ENCODE results near the gene MTFR2. TPM values are rescaled to one million over a fixed set of nuclear protein-coding genes. Genes with fewer than 3 reads are reported as not detected.

Gene MTFR2
- total and polyA plus RNA-seq, 4 donors, result 0.08 to 3.6 (median 0.21) TPM

DNA sequence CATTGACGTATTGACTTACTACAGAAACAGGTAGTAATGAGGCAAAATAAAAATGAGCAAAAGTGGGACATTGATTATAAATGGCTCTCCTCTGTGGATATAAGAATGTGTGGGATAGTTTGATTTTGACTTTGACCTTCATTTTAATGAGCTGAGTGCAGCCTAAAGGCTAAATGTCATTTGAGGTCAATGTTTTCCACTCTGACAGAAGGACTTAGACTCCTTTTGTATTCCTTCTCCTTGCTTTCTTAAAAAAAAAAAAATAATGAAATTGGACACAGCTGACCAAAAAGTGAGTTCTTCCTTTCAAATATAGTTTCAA, 68.6 kb downstream of the MTFR2 start (continued):
- TF ChIP-seq, protein P1, sequence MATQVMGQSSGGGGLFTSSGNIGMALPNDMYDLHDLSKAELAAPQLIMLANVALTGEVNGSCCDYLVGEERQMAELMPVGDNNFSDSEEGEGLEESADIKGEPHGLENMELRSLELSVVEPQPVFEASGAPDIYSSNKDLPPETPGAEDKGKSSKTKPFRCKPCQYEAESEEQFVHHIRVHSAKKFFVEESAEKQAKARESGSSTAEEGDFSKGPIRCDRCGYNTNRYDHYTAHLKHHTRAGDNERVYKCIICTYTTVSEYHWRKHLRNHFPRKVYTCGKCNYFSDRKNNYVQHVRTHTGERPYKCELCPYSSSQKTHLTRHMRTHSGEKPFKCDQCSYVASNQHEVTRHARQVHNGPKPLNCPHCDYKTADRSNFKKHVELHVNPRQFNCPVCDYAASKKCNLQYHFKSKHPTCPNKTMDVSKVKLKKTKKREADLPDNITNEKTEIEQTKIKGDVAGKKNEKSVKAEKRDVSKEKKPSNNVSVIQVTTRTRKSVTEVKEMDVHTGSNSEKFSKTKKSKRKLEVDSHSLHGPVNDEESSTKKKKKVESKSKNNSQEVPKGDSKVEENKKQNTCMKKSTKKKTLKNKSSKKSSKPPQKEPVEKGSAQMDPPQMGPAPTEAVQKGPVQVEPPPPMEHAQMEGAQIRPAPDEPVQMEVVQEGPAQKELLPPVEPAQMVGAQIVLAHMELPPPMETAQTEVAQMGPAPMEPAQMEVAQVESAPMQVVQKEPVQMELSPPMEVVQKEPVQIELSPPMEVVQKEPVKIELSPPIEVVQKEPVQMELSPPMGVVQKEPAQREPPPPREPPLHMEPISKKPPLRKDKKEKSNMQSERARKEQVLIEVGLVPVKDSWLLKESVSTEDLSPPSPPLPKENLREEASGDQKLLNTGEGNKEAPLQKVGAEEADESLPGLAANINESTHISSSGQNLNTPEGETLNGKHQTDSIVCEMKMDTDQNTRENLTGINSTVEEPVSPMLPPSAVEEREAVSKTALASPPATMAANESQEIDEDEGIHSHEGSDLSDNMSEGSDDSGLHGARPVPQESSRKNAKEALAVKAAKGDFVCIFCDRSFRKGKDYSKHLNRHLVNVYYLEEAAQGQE (IDR thresholded peaks at IDR 0.05), result no peak
- TF ChIP-seq EGR1 (IDR thresholded peaks at IDR 0.05; ENCODE audit: low read depth in 2 of 2), result no peak
- TF ChIP-seq, protein P2, sequence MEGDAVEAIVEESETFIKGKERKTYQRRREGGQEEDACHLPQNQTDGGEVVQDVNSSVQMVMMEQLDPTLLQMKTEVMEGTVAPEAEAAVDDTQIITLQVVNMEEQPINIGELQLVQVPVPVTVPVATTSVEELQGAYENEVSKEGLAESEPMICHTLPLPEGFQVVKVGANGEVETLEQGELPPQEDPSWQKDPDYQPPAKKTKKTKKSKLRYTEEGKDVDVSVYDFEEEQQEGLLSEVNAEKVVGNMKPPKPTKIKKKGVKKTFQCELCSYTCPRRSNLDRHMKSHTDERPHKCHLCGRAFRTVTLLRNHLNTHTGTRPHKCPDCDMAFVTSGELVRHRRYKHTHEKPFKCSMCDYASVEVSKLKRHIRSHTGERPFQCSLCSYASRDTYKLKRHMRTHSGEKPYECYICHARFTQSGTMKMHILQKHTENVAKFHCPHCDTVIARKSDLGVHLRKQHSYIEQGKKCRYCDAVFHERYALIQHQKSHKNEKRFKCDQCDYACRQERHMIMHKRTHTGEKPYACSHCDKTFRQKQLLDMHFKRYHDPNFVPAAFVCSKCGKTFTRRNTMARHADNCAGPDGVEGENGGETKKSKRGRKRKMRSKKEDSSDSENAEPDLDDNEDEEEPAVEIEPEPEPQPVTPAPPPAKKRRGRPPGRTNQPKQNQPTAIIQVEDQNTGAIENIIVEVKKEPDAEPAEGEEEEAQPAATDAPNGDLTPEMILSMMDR (IDR thresholded peaks at IDR 0.05; ENCODE audit: low read depth, low read length, missing input control), result no peak

Other genes starting within 250 kb of the MTFR2 start
- 10 to 100 TPM; 52.9 to 60.5 TPM for gene BCLAF1, start 39.5 kb upstream of the MTFR2 start, total RNA-seq
- gene BCLAF1, start 39.5 kb upstream of the MTFR2 start, polyA plus RNA-seq, result 10 to 100 TPM; 11.7 to 23.1 TPM